NCI-H82 treated with DMSO at 0.1 percent for 48 hours (cell line): ENCODE data around the gene KCNMB2.
"Not testable (repeated sequence)": the region's sequence is repeated elsewhere in the genome, so short reads cannot be mapped to it uniquely, and the experiment has no call there.

Experiments
- DNase-seq: peaks from one replicate; lab custom pipeline; 2025; ENCODE audit not compliant: unreplicated experiment; lab: John Stamatoyannopoulos, UW

Gene KCNMB2

GRCh38 chr3:178849199-178849910 lies 313.1 kb downstream of the KCNMB2 start:
- no peak for DNase-seq

DNA sequence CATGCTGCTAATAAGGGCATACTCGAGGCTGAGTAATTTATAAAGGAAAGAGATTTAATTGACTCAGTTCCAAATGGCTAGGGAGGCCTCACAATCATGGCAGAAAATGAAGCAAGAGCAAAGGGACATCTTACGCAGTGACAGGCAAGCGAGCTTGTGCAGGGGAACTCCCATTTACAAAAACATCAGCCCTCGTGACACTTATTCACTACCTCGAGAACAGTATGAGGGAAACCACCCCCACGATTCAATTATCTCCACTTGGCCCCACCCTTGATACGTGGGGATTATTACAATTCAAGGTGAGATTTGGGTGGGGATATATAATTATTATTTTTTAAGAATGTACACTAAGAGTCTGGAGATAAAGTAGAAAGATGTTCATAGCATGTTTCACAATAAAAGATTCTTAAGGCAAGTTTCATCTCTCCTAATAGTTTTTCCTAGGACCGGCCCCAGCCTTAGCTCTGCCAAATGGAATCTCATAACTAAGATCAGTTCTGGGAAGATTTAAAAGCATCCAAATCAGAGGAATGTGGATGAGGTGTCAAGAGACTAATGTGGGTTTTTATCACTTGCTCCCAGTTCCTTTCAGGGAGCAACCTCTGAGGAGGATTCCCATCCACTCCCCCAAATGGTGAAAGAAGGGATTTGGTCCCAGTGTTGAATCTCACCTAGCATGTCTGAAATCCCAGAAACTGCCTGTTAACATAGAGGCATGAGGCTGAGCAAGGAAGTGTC lies 314.4 kb downstream of the KCNMB2 start:
- no peak for DNase-seq

DNA sequence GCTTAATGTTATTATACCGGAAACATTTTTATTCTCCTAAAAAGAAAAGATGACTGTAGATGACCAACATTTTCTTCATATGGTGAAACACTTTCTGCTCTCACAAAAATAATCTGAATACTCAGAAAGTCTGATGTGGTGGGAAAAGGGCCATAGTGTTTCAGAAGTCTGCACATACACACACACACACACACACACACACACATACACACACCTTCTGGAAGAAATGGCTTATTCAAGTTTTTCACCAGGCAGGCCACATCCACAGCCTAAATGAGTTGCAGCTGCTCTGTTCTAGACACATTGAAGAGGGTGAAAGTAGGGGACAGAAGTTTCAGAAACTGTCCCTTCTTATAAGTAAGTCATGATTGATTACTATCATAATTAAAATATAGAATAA lies 315.3 kb downstream of the KCNMB2 start:
- DNase-seq: no peak

DNA sequence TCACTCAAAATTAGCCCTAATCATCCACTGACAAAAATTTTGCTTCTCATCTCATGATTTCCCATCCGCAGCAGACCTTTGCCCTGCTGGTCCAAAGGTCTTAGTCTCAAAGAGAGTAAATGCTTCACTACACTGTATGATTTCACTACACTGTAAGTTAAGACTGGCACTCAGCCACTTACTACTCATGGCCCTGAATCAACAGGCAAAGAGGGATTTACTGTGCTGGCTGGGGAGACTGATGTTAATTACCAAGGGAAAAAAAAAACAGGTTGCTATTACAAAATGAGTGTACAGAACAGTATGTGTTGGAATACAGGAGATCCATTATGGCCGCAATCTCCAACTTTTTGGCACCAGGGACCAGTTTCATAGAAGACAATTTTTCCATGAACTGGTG lies 320.6 kb downstream of the KCNMB2 start:
- no peak for DNase-seq

DNA sequence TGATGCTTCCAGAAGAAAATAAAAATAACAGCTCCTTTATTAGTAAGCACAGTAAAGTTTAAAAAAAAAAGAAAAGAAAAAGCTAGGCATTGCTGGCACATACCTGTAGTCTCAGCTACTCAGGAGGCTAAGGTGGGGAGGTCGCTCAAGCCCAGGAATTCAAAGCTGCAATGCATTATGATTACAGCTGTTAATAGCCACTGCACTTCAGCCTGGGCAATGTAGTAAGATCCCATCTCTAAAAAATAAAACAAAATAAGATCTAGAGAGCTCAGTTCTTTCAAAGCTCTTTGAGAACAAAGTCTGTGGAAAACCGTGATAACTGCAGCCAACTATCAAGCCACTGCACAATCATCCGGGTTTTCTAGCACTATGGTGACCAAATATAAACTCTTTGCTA lies 323.1 kb downstream of the KCNMB2 start:
- no peak for DNase-seq

GRCh38 chr3:178859900-178860436 lies 323.7 kb downstream of the KCNMB2 start:
- DNase-seq: not testable (repeated sequence)

DNA sequence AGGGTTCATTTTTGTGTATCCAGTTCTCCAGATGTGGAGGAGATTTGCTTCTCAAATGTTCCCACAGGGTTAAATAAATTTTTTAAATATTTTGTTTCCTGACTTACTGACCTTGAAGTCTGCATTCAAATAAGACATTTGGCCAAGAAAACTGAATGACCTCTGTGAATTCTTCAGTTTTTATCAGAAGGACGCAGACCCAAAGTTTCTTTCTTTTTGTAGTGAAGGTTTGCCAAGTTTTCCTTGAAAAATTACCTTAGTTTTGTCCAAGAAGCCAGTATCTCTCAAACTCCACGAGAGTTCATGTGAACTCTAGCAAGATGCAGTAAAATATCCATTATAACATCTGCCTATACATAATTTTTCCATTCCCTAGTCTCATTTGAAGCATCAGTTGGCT lies 332.4 kb downstream of the KCNMB2 start:
- DNase-seq: no peak

GRCh38 chr3:178870085-178870484 lies 333.8 kb downstream of the KCNMB2 start:
- no peak for DNase-seq

GRCh38 chr3:178875157-178875556 lies 338.9 kb downstream of the KCNMB2 start:
- no peak for DNase-seq

DNA sequence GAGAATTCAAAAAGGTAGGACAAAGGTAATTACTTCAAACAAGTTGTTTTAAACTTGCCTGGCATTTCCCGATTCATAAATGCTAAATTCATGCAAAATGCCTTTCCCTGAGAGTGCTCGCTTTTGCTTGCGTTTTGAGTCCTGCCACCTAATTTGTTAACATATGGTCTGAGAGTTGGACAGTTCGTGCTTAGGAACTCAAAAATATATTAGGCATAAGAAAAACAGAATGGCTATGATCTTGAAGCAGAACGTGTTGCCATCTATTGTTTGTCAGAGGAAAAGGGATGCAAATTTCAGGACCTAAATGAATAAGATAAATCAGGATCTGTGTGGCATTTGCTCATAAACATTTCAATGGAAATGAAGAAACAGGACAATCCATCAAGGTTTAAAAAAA lies 339.6 kb downstream of the KCNMB2 start:
- no peak for DNase-seq

- DNase-seq: no peak
Observed at GRCh38 chr3:178880274-178880673, 344.0 kb downstream of the KCNMB2 start.
